B cell (primary cell): ENCODE results near the gene SPON2. TPM values are rescaled to one million over a fixed set of nuclear protein-coding genes. Genes with fewer than 3 reads are reported as not detected.

ENCODE experiments used
- ATAC-seq: fragments of 200-7000 bp; cut with Tn5 transposase; one replicate; pipeline ENCODE4 v1.10.0; 2021; ENCODE audit warnings: low read depth, mild to moderate bottlenecking, moderate number of reproducible peaks, moderate library complexity
- CTCF ChIA-PET: fragments of 350-600 bp; sonication (Branson Sonifier 250); formaldehyde crosslinking; loops from one replicate; lab custom pipeline; 2021; ENCODE audit warnings: antibody characterized with exemption, inconsistent platforms; lab: Charles Lee
- POLR2A ChIA-PET: fragments of 350-600 bp; sonication (Branson Sonifier 250); formaldehyde crosslinking; loops from one replicate; lab custom pipeline; 2021; ENCODE audit warnings: antibody characterized with exemption; lab: Charles Lee
- DNase-seq: peaks from one replicate; pipeline ENCODE4 v3.0.0; 2013
- H2AFZ ChIP-seq: 2 replicates; pipeline ENCODE4 v1.6.1; 2012; ENCODE audit warnings: mild to moderate bottlenecking, low read depth, low read length; ENCODE audit not compliant: insufficient read depth, poor library complexity, severe bottlenecking
- H3K27ac ChIP-seq, 2 donors: 1 replicate in 1 of 2; 2 replicates in 1 of 2; pipeline ENCODE4 v1.5.1; 2012 to 2013; ENCODE audit warnings: low read length in 2 of 2, mild to moderate bottlenecking in 2 of 2, moderate library complexity in 1 of 2
- H3K27me3 ChIP-seq, 4 experiments: fragments of 200-600 bp in 1 of 4; sonication (generic) in 1 of 4; replicated peaks in 1 of 4; 1 replicate in 2 of 4; 2 replicates in 2 of 4; pipeline versions ENCODE4 v1.6.1 to v1.7.0; 2013 to 2016; ENCODE audit warnings: low read length in 3 of 4, mild to moderate bottlenecking in 2 of 4, mixed read lengths in 1 of 4, moderate library complexity in 1 of 4; ENCODE audit not compliant: insufficient read depth in 4 of 4, control insufficient read depth in 3 of 4; ENCODE audit errors: control extremely low read depth in 1 of 4
- H3K36me3 ChIP-seq, 2 experiments: replicated peaks in 1 of 2; 1 replicate in 1 of 2; 2 replicates in 1 of 2; pipeline versions ENCODE4 v1.6.1 to v1.7.1; 2013; ENCODE audit warnings: low read length in 1 of 2; ENCODE audit not compliant: insufficient read depth in 2 of 2, control insufficient read depth in 1 of 2; ENCODE audit errors: control extremely low read depth in 1 of 2, extremely low read depth in 1 of 2
- H3K4me1 ChIP-seq, 2 donors: fragments of 200-600 bp in 1 of 2; sonication (generic) in 1 of 2; 1 replicate in 1 of 2; 2 replicates in 1 of 2; pipeline versions ENCODE4 v1.5.1 to v1.6.1; 2013 to 2017; ENCODE audit warnings: low read length in 2 of 2; ENCODE audit not compliant: control insufficient read depth in 2 of 2, insufficient read depth in 2 of 2
- H3K4me2 ChIP-seq: replicated peaks from 2 replicates; pipeline ENCODE3; 2012; ENCODE audit warnings: mild to moderate bottlenecking, low read depth, low read length; ENCODE audit not compliant: poor library complexity, severe bottlenecking
- H3K4me3 ChIP-seq, 5 experiments: fragments of 200-600 bp in 1 of 5; sonication (generic) in 1 of 5; 1 replicate in 3 of 5; 2 replicates in 2 of 5; pipeline versions ENCODE4 v1.5.1 to v1.7.0; 2011 to 2016; ENCODE audit warnings: low read length in 4 of 5, mild to moderate bottlenecking in 4 of 5, low read depth in 2 of 5, control low read depth in 1 of 5, moderate library complexity in 1 of 5; ENCODE audit not compliant: insufficient read depth in 1 of 5; ENCODE audit errors: control extremely low read depth in 1 of 5, extremely low read depth in 1 of 5
- H3K79me2 ChIP-seq: fragments of 200-600 bp; sonication (generic); one replicate; pipeline ENCODE4 v1.6.0; 2016; ENCODE audit warnings: low read length; ENCODE audit not compliant: control insufficient read depth, insufficient read depth
- H3K9ac ChIP-seq: fragments of 200-600 bp; sonication (generic); 2 replicates; pipeline ENCODE4 v1.6.1; 2017; ENCODE audit warnings: mild to moderate bottlenecking, low read length, moderate library complexity
- H3K9me3 ChIP-seq, 3 donors: one replicate each; pipeline versions ENCODE4 v1.6.1 to v1.7.1; 2013; ENCODE audit warnings: low read length in 2 of 3; ENCODE audit not compliant: control insufficient read depth in 2 of 3, insufficient read depth in 1 of 3; ENCODE audit errors: control extremely low read depth in 1 of 3
- H4K20me1 ChIP-seq: 2 replicates; pipeline ENCODE4 v1.6.0; 2012; ENCODE audit warnings: mild to moderate bottlenecking, low read length; ENCODE audit not compliant: insufficient read depth, control insufficient read depth, poor library complexity, severe bottlenecking
- H3K27ac Mint-ChIP-seq: one replicate; pipeline ENCODE4 v1.8.0; 2021; ENCODE audit warnings: mixed read lengths
- H3K27me3 Mint-ChIP-seq: one replicate; pipeline ENCODE4 v1.8.0; 2021; ENCODE audit warnings: mixed read lengths
- H3K4me1 Mint-ChIP-seq: one replicate; pipeline ENCODE4 v1.8.0; 2021; ENCODE audit warnings: mixed read lengths
- H3K4me3 Mint-ChIP-seq: one replicate; pipeline ENCODE4 v1.8.0; 2021; ENCODE audit warnings: mixed read lengths
- H3K9me3 Mint-ChIP-seq: one replicate; pipeline ENCODE4 v1.8.0; 2022; ENCODE audit warnings: mixed read lengths; ENCODE audit not compliant: insufficient read depth
- CTCF ChIP-seq: fragments of 200-600 bp; IDR thresholded peaks from one replicate; pipeline ENCODE4 v1.8.0; 2022; ENCODE audit warnings: antibody characterized with exemption, mild to moderate bottlenecking
- EZH2 ChIP-seq: IDR thresholded peaks from 2 replicates; pipeline ENCODE4 v1.6.1; 2012; ENCODE audit warnings: borderline replicate concordance, low read depth, mild to moderate bottlenecking, moderate library complexity, low read length; ENCODE audit not compliant: insufficient read depth, poor library complexity, severe bottlenecking
- WGBS: methylation state at CpG from one replicate; pipeline ENCODE4 v1.1.5; 2013; ENCODE audit warnings: missing lambda C conversion rate; ENCODE audit not compliant: insufficient coverage; 5-methylcytosine and 5-hydroxymethylcytosine counted together
- intact Hi-C: fragments of 100-400 bp; cut with micrococcal nuclease; formaldehyde crosslinking; loops from one replicate; pipeline ENCODE4 v1.10.0; 2022
- polyA plus RNA-seq: library from polyadenylated mRNA; depleted of rRNA; stranded (reverse); fragments of >200 nt; gene quantifications from 2 replicates; pipeline ENCODE4 v1.2.3, GENCODE V29; 2012
- total RNA-seq, 2 donors: library from RNA; stranded (reverse); fragments of 120-200 nt in 1 of 2; gene quantifications; 1 replicate in 1 of 2; 2 replicates in 1 of 2; pipeline versions ENCODE4 v1.2.3 to v1.2.4, GENCODE V29; 2013 to 2022

SPON2 gene
- total and polyA plus RNA-seq, 2 donors (not counting 1 experiment from before 2014, with no cell fraction given), result 3.8 to 5.1 TPM

- H3K4me3 ChIP-seq, result no peak overlapping the region
- peaks cover 44% of the 10 kb centered on the region for H3K4me1 Mint-ChIP-seq
- ATAC-seq (no peak), DNase-seq (no peak)
- H3K79me2 ChIP-seq, result no peaks in the 10 kb centered on the region
- no peak overlapping the region for H2AFZ ChIP-seq
- H3K27me3 Mint-ChIP-seq, result no peaks in the 10 kb centered on the region
- no peaks in the 10 kb centered on the region for H3K36me3 ChIP-seq
- POLR2A ChIA-PET, result no interaction called here
- WGBS, result 95% methylated on average over 21 of the region's 21 CpGs
- peaks cover 32 to 54% of the 10 kb centered on the region in 2 donors for H3K4me1 ChIP-seq
- H3K9me3 Mint-ChIP-seq, result no peaks in the 10 kb centered on the region
- no peak overlapping the region for H3K9ac ChIP-seq
- intact Hi-C loops, result no loop called here
- peaks cover 0 to 4% (median 0%) of the 10 kb centered on the region in 4 experiments for H3K27me3 ChIP-seq
- TF ChIP-seq CTCF (no peak), EZH2 (no peak)
- H3K4me2 ChIP-seq, result peak overlapping the region; percentile 17
- H3K27ac Mint-ChIP-seq, result no peak overlapping the region
- H3K4me3 Mint-ChIP-seq, result peak overlapping the region; percentile 21
- no peaks in the 10 kb centered on the region for H4K20me1 ChIP-seq
- H3K9me3 ChIP-seq, result peaks cover 0 to 14% (median 3%) of the 10 kb centered on the region in 3 donors
- CTCF ChIA-PET, result interaction anchor here (0.8 to 2.0 kb wide), 7 partner anchors 12 to 74 kb away, joined by 3 to 6 read pairs (median 4); no protein-coding TSS in a partner anchor
- no peak overlapping the region for H3K27ac ChIP-seq
Observed at GRCh38 chr4:1204286-1204827, 32.0 kb upstream of the SPON2 start.

GRCh38 chr4:1203026-1203616, 30.7 kb upstream of the SPON2 start:
- ChIA-PET CTCF (interaction anchor here (0.6 to 2.0 kb wide), 8 partner anchors 11 to 72 kb away, joined by 3 to 6 read pairs (median 4); no protein-coding TSS in a partner anchor), POLR2A (interaction anchor here (1.3 kb wide), 1 partner anchor 45 kb away, joined by 3 read pairs; the partner anchor contains the start of gene CTBP1)
- no peak for TF ChIP-seq CTCF
- no peak for TF ChIP-seq EZH2
- no peak overlapping the region for H3K4me3 ChIP-seq
- no peak overlapping the region for H2AFZ ChIP-seq
- peaks cover 0 to 14% (median 3%) of the 10 kb centered on the region in 3 donors for H3K9me3 ChIP-seq
- H3K27me3 Mint-ChIP-seq, result no peaks in the 10 kb centered on the region
- H3K27ac Mint-ChIP-seq, result peak overlapping the region; percentile 57
- H3K4me1 Mint-ChIP-seq, result peaks cover 40% of the 10 kb centered on the region
- WGBS, result 88% methylated on average over 13 of the region's 13 CpGs
- intact Hi-C loops, result loop anchor here (1.0 kb wide), 1 partner anchor 16 kb away; no protein-coding TSS in a partner anchor
- H4K20me1 ChIP-seq, result no peaks in the 10 kb centered on the region
- no peaks in the 10 kb centered on the region for H3K36me3 ChIP-seq
- H3K9ac ChIP-seq, result no peak overlapping the region
- no peaks in the 10 kb centered on the region for H3K9me3 Mint-ChIP-seq
- DNase-seq, result peak; percentile 14
- H3K4me1 ChIP-seq, result peaks cover 32 to 54% of the 10 kb centered on the region in 2 donors
- peaks cover 0 to 4% (median 0%) of the 10 kb centered on the region in 4 experiments for H3K27me3 ChIP-seq
- H3K4me2 ChIP-seq, result no peak overlapping the region
- H3K79me2 ChIP-seq, result no peaks in the 10 kb centered on the region
- peak overlapping the region; percentile 30 for H3K4me3 Mint-ChIP-seq
- ATAC-seq, result no peak
- H3K27ac ChIP-seq, result no peak overlapping the region
